Stimulated activated memory B cell treated with anti-CD40 and anti-IgM and Interleukin-4, amounts not matched to agents 10 μg/mL and 1 μg/mL and 100 μg/mL, for 72 hours (primary cell): ENCODE measurements around the gene CELF1.
"Not testable (repeated sequence)": the region's sequence is repeated elsewhere in the genome, so short reads cannot be mapped to it uniquely, and the experiment has no call there.

ENCODE experiments used
- ATAC-seq: fragments of 150-1000 bp; cut with Tn5 transposase; 2 replicates; pipeline ENCODE4 v1.10.0; 2021
- H3K27ac Mint-ChIP-seq: one replicate; pipeline ENCODE4 v1.8.0; 2022; ENCODE audit warnings: mild to moderate bottlenecking, mixed read lengths
- H3K27me3 Mint-ChIP-seq: one replicate; pipeline ENCODE4 v1.8.0; 2022; ENCODE audit warnings: mixed read lengths
- H3K36me3 Mint-ChIP-seq: one replicate; pipeline ENCODE4 v1.8.0; 2022; ENCODE audit warnings: mixed read lengths
- H3K4me1 Mint-ChIP-seq: one replicate; pipeline ENCODE4 v1.8.0; 2022; ENCODE audit warnings: mixed read lengths
- H3K4me3 Mint-ChIP-seq: one replicate; pipeline ENCODE4 v1.8.0; 2022; ENCODE audit warnings: mild to moderate bottlenecking, moderate library complexity, mixed read lengths
- H3K9me3 Mint-ChIP-seq: one replicate; pipeline ENCODE4 v1.8.0; 2022; ENCODE audit warnings: mixed read lengths

The CELF1 gene

GRCh38 chr11:47470671-47471070, 82.3 kb downstream of the CELF1 start:
- no peak for ATAC-seq
- no peak overlapping the region for H3K4me3 Mint-ChIP-seq
- H3K4me1 Mint-ChIP-seq: peaks cover under 1% of the 10 kb centered on the region
- H3K27me3 Mint-ChIP-seq: no peaks in the 10 kb centered on the region
- H3K27ac Mint-ChIP-seq: no peak overlapping the region
- no peaks in the 10 kb centered on the region for H3K9me3 Mint-ChIP-seq
- H3K36me3 Mint-ChIP-seq: peaks cover 81% of the 10 kb centered on the region

- peaks cover 77% of the 10 kb centered on the region for H3K36me3 Mint-ChIP-seq
- no peaks in the 10 kb centered on the region for H3K9me3 Mint-ChIP-seq
- H3K4me3 Mint-ChIP-seq: no peak overlapping the region
- H3K27me3 Mint-ChIP-seq: no peaks in the 10 kb centered on the region
- no peak for ATAC-seq
- H3K4me1 Mint-ChIP-seq: peaks cover 7% of the 10 kb centered on the region
- peak overlapping the region; percentile 61 for H3K27ac Mint-ChIP-seq
Observed at GRCh38 chr11:47469361-47470179, 83.4 kb downstream of the CELF1 start.

- H3K4me1 Mint-ChIP-seq: peaks cover 7% of the 10 kb centered on the region
- no peak for ATAC-seq
- H3K36me3 Mint-ChIP-seq: peaks cover 68% of the 10 kb centered on the region
- H3K9me3 Mint-ChIP-seq: no peaks in the 10 kb centered on the region
- peak overlapping the region; percentile 61 for H3K27ac Mint-ChIP-seq
- H3K27me3 Mint-ChIP-seq: no peaks in the 10 kb centered on the region
- no peak overlapping the region for H3K4me3 Mint-ChIP-seq
Observed at GRCh38 chr11:47468598-47469214, 84.2 kb downstream of the CELF1 start.

GRCh38 chr11:47467357-47467756, 85.6 kb downstream of the CELF1 start:
- Mint-ChIP-seq H3K36me3 (peaks cover 55% of the 10 kb centered on the region), H3K27me3 (no peaks in the 10 kb centered on the region), H3K4me3 (no peak overlapping the region), H3K27ac (peak overlapping the region; percentile 61), H3K9me3 (no peaks in the 10 kb centered on the region), H3K4me1 (peaks cover 7% of the 10 kb centered on the region)
- ATAC-seq: no peak

GRCh38 chr11:47466701-47467250, 86.2 kb downstream of the CELF1 start:
- Mint-ChIP-seq H3K27me3 (no peaks in the 10 kb centered on the region), H3K36me3 (peaks cover 51% of the 10 kb centered on the region), H3K27ac (peak overlapping the region; percentile 61), H3K9me3 (no peaks in the 10 kb centered on the region), H3K4me1 (peaks cover 7% of the 10 kb centered on the region), H3K4me3 (no peak overlapping the region)
- ATAC-seq: no peak

GRCh38 chr11:47466201-47466600, 86.7 kb downstream of the CELF1 start:
- no peak overlapping the region for H3K4me3 Mint-ChIP-seq
- H3K36me3 Mint-ChIP-seq: peaks cover 48% of the 10 kb centered on the region
- H3K4me1 Mint-ChIP-seq: peaks cover 7% of the 10 kb centered on the region
- H3K27ac Mint-ChIP-seq: no peak overlapping the region
- no peaks in the 10 kb centered on the region for H3K9me3 Mint-ChIP-seq
- H3K27me3 Mint-ChIP-seq: no peaks in the 10 kb centered on the region
- no peak for ATAC-seq

- H3K9me3 Mint-ChIP-seq: no peaks in the 10 kb centered on the region
- H3K27me3 Mint-ChIP-seq: no peaks in the 10 kb centered on the region
- peaks cover 42% of the 10 kb centered on the region for H3K36me3 Mint-ChIP-seq
- ATAC-seq: no peak
- H3K4me3 Mint-ChIP-seq: no peak overlapping the region
- H3K27ac Mint-ChIP-seq: peak overlapping the region; percentile 8
- H3K4me1 Mint-ChIP-seq: peaks cover 7% of the 10 kb centered on the region
Observed at GRCh38 chr11:47464483-47464882, 88.4 kb downstream of the CELF1 start.

- no peaks in the 10 kb centered on the region for H3K9me3 Mint-ChIP-seq
- H3K4me1 Mint-ChIP-seq: peaks cover 7% of the 10 kb centered on the region
- no peak overlapping the region for H3K27ac Mint-ChIP-seq
- no peak overlapping the region for H3K4me3 Mint-ChIP-seq
- no peak for ATAC-seq
- H3K36me3 Mint-ChIP-seq: peaks cover 16% of the 10 kb centered on the region
- no peaks in the 10 kb centered on the region for H3K27me3 Mint-ChIP-seq
Observed at GRCh38 chr11:47461876-47462275, 91.1 kb downstream of the CELF1 start.

- Mint-ChIP-seq H3K36me3 (peaks cover 13% of the 10 kb centered on the region), H3K9me3 (no peaks in the 10 kb centered on the region), H3K4me1 (peaks cover 7% of the 10 kb centered on the region), H3K27ac (no peak overlapping the region), H3K4me3 (no peak overlapping the region), H3K27me3 (no peaks in the 10 kb centered on the region)
- no peak for ATAC-seq
Observed at GRCh38 chr11:47460571-47461235, 92.2 kb downstream of the CELF1 start.

- not testable (repeated sequence) for H3K36me3 Mint-ChIP-seq, H3K9me3 Mint-ChIP-seq, H3K4me3 Mint-ChIP-seq, H3K27me3 Mint-ChIP-seq
- ATAC-seq: peak; percentile 92
- Mint-ChIP-seq H3K4me1 (peaks cover 11% of the 10 kb centered on the region), H3K27ac (peak overlapping the region; percentile 62)
Observed at GRCh38 chr11:47454258-47454671, 98.7 kb downstream of the CELF1 start.

GRCh38 chr11:47453365-47453764, 99.6 kb downstream of the CELF1 start:
- Mint-ChIP-seq H3K27ac (no peak overlapping the region), H3K4me3 (no peak overlapping the region), H3K36me3 (no peaks in the 10 kb centered on the region), H3K4me1 (peaks cover 11% of the 10 kb centered on the region), H3K27me3 (no peaks in the 10 kb centered on the region), H3K9me3 (no peaks in the 10 kb centered on the region)
- no peak for ATAC-seq

- no peak overlapping the region for H3K4me3 Mint-ChIP-seq
- no peaks in the 10 kb centered on the region for H3K27me3 Mint-ChIP-seq
- no peak for ATAC-seq
- no peaks in the 10 kb centered on the region for H3K9me3 Mint-ChIP-seq
- H3K36me3 Mint-ChIP-seq: no peaks in the 10 kb centered on the region
- no peak overlapping the region for H3K27ac Mint-ChIP-seq
- peaks cover 11% of the 10 kb centered on the region for H3K4me1 Mint-ChIP-seq
Observed at GRCh38 chr11:47451990-47452389, 100.9 kb downstream of the CELF1 start.

GRCh38 chr11:47451436-47451835, 101.5 kb downstream of the CELF1 start:
- Mint-ChIP-seq H3K9me3 (no peaks in the 10 kb centered on the region), H3K4me3 (no peak overlapping the region), H3K36me3 (no peaks in the 10 kb centered on the region), H3K4me1 (peaks cover 11% of the 10 kb centered on the region), H3K27ac (no peak overlapping the region), H3K27me3 (no peaks in the 10 kb centered on the region)
- ATAC-seq: no peak

- no peaks in the 10 kb centered on the region for H3K36me3 Mint-ChIP-seq
Observed at GRCh38 chr11:47449541-47449940, 103.4 kb downstream of the CELF1 start.

GRCh38 chr11:47448566-47449427, 104.1 kb downstream of the CELF1 start, which contains the start of gene RAPSN:
RAPSN (minus strand) TSS chr11:47449136; CDS start chr11:47448964, 172 bp downstream.
- no peaks in the 10 kb centered on the region for H3K36me3 Mint-ChIP-seq
- no peaks in the 10 kb centered on the region for H3K27me3 Mint-ChIP-seq
- peaks cover under 1% of the 10 kb centered on the region for H3K4me1 Mint-ChIP-seq
- ATAC-seq: no peak
- H3K9me3 Mint-ChIP-seq: no peaks in the 10 kb centered on the region
- no peak within 1 kb of the TSS for H3K27ac Mint-ChIP-seq
- no peak within 1 kb of the TSS for H3K4me3 Mint-ChIP-seq

More at GRCh38 chr11:47449541-47449940, 103.4 kb downstream of the CELF1 start:
- peaks cover 8% of the 10 kb centered on the region for H3K4me1 Mint-ChIP-seq
- no peaks in the 10 kb centered on the region for H3K9me3 Mint-ChIP-seq
- H3K4me3 Mint-ChIP-seq: no peak overlapping the region
- H3K27me3 Mint-ChIP-seq: no peaks in the 10 kb centered on the region
- no peak for ATAC-seq
- no peak overlapping the region for H3K27ac Mint-ChIP-seq
